NT2/D1 (cell line): ENCODE results near the gene BMPR1A.
"Not testable (repeated sequence)": the region's sequence is repeated elsewhere in the genome, so short reads cannot be mapped to it uniquely, and the experiment has no call there.

ENCODE experiments used
- DNase-seq: peaks from one replicate; pipeline ENCODE4 v3.0.0-alpha.2; 2011; ENCODE audit warnings: low read depth, low spot score
- H3K27me3 ChIP-seq: 2 replicates; pipeline ENCODE4 v1.6.0; 2011; ENCODE audit warnings: mild to moderate bottlenecking; ENCODE audit not compliant: insufficient read length, insufficient read depth
- H3K36me3 ChIP-seq: 2 replicates; pipeline ENCODE4 v1.6.1; 2011; ENCODE audit warnings: mild to moderate bottlenecking, low read length, mixed read lengths; ENCODE audit not compliant: insufficient read depth, insufficient read length
- H3K4me1 ChIP-seq: 2 replicates; pipeline ENCODE4 v1.5.1; 2011; ENCODE audit not compliant: insufficient read depth, insufficient read length
- H3K4me3 ChIP-seq: 2 replicates; pipeline ENCODE4 v1.5.1; 2011; ENCODE audit warnings: low read depth; ENCODE audit not compliant: insufficient read length
- H3K9ac ChIP-seq: 2 replicates; pipeline ENCODE4 v1.6.0; 2011; ENCODE audit warnings: low read depth; ENCODE audit not compliant: insufficient read length
- H3K9me3 ChIP-seq: 2 replicates; pipeline ENCODE4 v1.5.1; 2011; ENCODE audit warnings: mild to moderate bottlenecking, low read length; ENCODE audit not compliant: insufficient read depth
- SUZ12 ChIP-seq: IDR thresholded peaks from 2 replicates; pipeline ENCODE4 v1.6.1; 2011; ENCODE audit not compliant: insufficient read length, insufficient read depth; ENCODE audit errors: extremely low read depth
- YY1 ChIP-seq: IDR thresholded peaks from 2 replicates; pipeline ENCODE4 v1.6.1; 2011; ENCODE audit not compliant: insufficient read length, insufficient read depth
- ZNF274 ChIP-seq: IDR thresholded peaks from 2 replicates; pipeline ENCODE4 v1.6.1; 2011; ENCODE audit warnings: mild to moderate bottlenecking, low read depth, low read length

BMPR1A gene

GRCh38 chr10:86943316-86944030 lies 187.1 kb downstream of the BMPR1A start:
- no peak for TF ChIP-seq ZNF274
- TF ChIP-seq SUZ12, result no peak
- TF ChIP-seq YY1, result no peak
- DNase-seq, result no peak
- Histone ChIP-seq H3K36me3 (no peaks in the 10 kb centered on the region), H3K9ac (no peak overlapping the region), H3K4me1 (peaks cover 9% of the 10 kb centered on the region), H3K4me3 (no peak overlapping the region), H3K9me3 (no peaks in the 10 kb centered on the region), H3K27me3 (no peaks in the 10 kb centered on the region)

DNA sequence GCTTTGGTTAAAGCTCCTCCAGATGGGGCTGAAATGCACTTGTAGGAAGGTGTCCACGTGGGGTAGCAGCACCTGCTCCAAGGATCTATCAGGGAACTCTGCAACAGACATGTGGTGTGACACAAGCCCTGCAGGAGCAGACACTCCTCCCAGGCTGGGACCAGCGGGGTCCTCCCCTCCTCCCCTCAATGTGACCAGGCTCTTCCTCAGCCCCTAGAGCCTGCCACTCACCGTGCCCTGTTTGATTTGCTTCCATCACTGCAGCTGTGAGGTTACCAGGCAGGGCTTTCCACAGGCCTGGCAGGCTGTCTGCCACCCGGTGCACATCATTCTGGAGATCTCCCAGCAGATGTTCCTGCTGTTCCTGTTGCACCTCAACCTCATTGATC lies 187.6 kb downstream of the BMPR1A start:
- TF ChIP-seq ZNF274 (no peak), YY1 (no peak), SUZ12 (no peak)
- H3K36me3 ChIP-seq, result no peaks in the 10 kb centered on the region
- DNase-seq, result no peak
- no peak overlapping the region for H3K9ac ChIP-seq
- no peaks in the 10 kb centered on the region for H3K9me3 ChIP-seq
- no peaks in the 10 kb centered on the region for H3K27me3 ChIP-seq
- no peak overlapping the region for H3K4me3 ChIP-seq
- H3K4me1 ChIP-seq, result peaks cover 9% of the 10 kb centered on the region

DNA sequence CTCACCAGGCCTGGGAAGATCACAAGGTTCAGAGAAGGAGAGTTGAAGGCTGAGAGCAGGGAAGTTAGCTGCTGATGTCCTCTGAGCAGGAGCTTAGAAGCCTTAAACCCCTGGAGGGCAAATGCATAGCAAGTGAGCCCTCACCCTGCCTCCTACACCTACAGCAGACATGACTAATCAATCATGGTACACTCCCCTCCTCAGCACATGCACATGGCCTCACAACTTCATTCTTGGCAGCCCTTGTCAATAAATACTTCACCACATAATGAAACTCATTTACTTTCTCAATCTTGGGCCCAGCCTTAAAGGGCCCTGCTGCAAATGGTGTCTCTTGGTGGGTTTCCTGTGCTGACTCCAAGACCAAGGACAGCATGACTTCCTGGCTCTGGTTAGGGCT lies 188.1 kb downstream of the BMPR1A start:
- Histone ChIP-seq H3K36me3 (no peaks in the 10 kb centered on the region), H3K9me3 (no peaks in the 10 kb centered on the region), H3K4me3 (no peak overlapping the region), H3K4me1 (peaks cover 9% of the 10 kb centered on the region), H3K27me3 (no peaks in the 10 kb centered on the region), H3K9ac (no peak overlapping the region)
- no peak for DNase-seq
- TF ChIP-seq YY1 (no peak), ZNF274 (no peak), SUZ12 (no peak)

- Histone ChIP-seq H3K9me3 (no peaks in the 10 kb centered on the region), H3K36me3 (no peaks in the 10 kb centered on the region), H3K4me1 (peaks cover 7% of the 10 kb centered on the region), H3K4me3 (no peak overlapping the region), H3K9ac (no peak overlapping the region), H3K27me3 (no peaks in the 10 kb centered on the region)
- TF ChIP-seq ZNF274 (no peak), YY1 (no peak), SUZ12 (no peak)
- DNase-seq, result no peak
Observed at GRCh38 chr10:86944907-86945306, 188.5 kb downstream of the BMPR1A start.

GRCh38 chr10:86945361-86946212 lies 189.2 kb downstream of the BMPR1A start:
- no peaks in the 10 kb centered on the region for H3K36me3 ChIP-seq
- H3K4me1 ChIP-seq, result peaks cover 7% of the 10 kb centered on the region
- DNase-seq, result peak; percentile 64
- H3K4me3 ChIP-seq, result no peak overlapping the region
- H3K9ac ChIP-seq, result no peak overlapping the region
- TF ChIP-seq SUZ12 (no peak), YY1 (no peak), ZNF274 (no peak)
- H3K27me3 ChIP-seq, result no peaks in the 10 kb centered on the region
- no peaks in the 10 kb centered on the region for H3K9me3 ChIP-seq

GRCh38 chr10:86946213-86947155 lies 190.1 kb downstream of the BMPR1A start:
- Histone ChIP-seq H3K27me3 (no peaks in the 10 kb centered on the region), H3K4me3 (no peak overlapping the region), H3K9ac (no peak overlapping the region), H3K36me3 (no peaks in the 10 kb centered on the region), H3K4me1 (peaks cover 7% of the 10 kb centered on the region), H3K9me3 (peaks cover 5% of the 10 kb centered on the region; the same call in 1 of the 2 replicates)
- DNase-seq, result no peak
- TF ChIP-seq ZNF274 (no peak), YY1 (no peak), SUZ12 (no peak)

DNA sequence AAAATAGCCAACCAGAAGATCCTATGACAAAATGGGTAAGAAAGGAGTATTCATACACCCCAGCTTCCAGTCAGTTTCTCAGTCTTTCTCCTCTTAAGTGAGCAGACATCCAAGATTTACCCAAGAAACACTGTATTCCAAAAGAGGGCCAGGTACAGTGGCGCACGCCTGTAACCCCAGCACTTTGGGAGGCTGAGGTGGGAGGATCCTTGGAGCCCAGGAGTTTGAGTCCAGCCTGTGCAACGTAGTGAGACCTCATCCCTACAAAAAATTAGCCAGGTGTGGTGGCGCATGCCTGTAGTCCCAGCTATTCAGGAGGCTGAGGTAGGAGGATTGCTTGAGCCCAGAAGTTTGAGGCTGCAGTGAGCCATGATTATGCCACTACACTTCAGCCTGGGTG lies 191.4 kb downstream of the BMPR1A start:
- H3K4me1 ChIP-seq, H3K27me3 ChIP-seq, H3K9ac ChIP-seq, DNase-seq, H3K4me3 ChIP-seq, H3K36me3 ChIP-seq: not testable (repeated sequence)
- H3K9me3 ChIP-seq, result peaks cover 18% of the 10 kb centered on the region; the same call in 1 of the 2 replicates
